Right atrium auricular region (tissue), 2 donors: ENCODE measurements around the gene S100A6. TPM values are rescaled to one million over a fixed set of nuclear protein-coding genes. Genes with fewer than 3 reads are reported as not detected.

Experiments
- DNase-seq: peaks from one replicate; pipeline ENCODE4 v3.0.0-alpha.2; 2019; ENCODE audit warnings: low spot score
- H3K27ac ChIP-seq, 2 donors: fragments of 200-600 bp; sonication (generic); 1 replicate in 1 of 2; 2 replicates in 1 of 2; pipeline ENCODE4 v1.5.1; 2016 to 2019
- H3K27me3 ChIP-seq, 2 donors: fragments of 200-600 bp; sonication (generic); one replicate each; pipeline versions ENCODE4 v1.5.1 to v1.6.0; 2017 to 2019
- H3K36me3 ChIP-seq: fragments of 200-600 bp; sonication (generic); one replicate; pipeline ENCODE4 v1.5.1; 2016
- H3K4me1 ChIP-seq, 2 donors: fragments of 200-600 bp; sonication (generic); one replicate each; pipeline versions ENCODE4 v1.5.1 to v1.6.0; 2017 to 2019
- H3K4me3 ChIP-seq, 2 donors: fragments of 200-600 bp; sonication (generic); 1 replicate in 1 of 2; 2 replicates in 1 of 2; pipeline ENCODE4 v1.5.1; 2017 to 2019; ENCODE audit warnings: mild to moderate bottlenecking in 1 of 2, moderate library complexity in 1 of 2
- H3K9me3 ChIP-seq, 2 donors: fragments of 200-600 bp; sonication (generic); one replicate each; pipeline ENCODE4 v1.5.1; 2019
- CTCF ChIP-seq, 2 donors: fragments of 200-600 bp; sonication (generic); IDR thresholded peaks; one replicate each; pipeline ENCODE4 v1.5.1; 2019; ENCODE audit warnings: antibody characterized with exemption in 2 of 2
- total RNA-seq, 2 donors: library from RNA; depleted of rRNA; stranded (reverse); fragments of >200 nt; gene quantifications; one replicate each; pipeline ENCODE4 v1.1.0, GENCODE V29; 2016

The S100A6 gene
- total RNA-seq, 2 donors from 2014 or later = 156 to 324 TPM

GRCh38 chr1:153493343-153493960 lies 42.3 kb downstream of the S100A6 start:
- DNase-seq = no peak
- TF ChIP-seq CTCF (IDR thresholded peaks at IDR 0.05) = no peak
- Histone ChIP-seq H3K36me3 (no peaks in the 10 kb centered on the region), H3K9me3 (no peaks in the 10 kb centered on the region), H3K27ac (peak overlapping the region; percentile 53 to 79), H3K4me3 (no peak overlapping the region), H3K27me3 (no peaks in the 10 kb centered on the region), H3K4me1 (peaks cover 0 to 27% of the 10 kb centered on the region in 2 donors)

GRCh38 chr1:153490272-153491051 lies 45.3 kb downstream of the S100A6 start:
- Histone ChIP-seq H3K27ac (peak overlapping the region; percentile 66 to 79), H3K27me3 (no peaks in the 10 kb centered on the region), H3K9me3 (no peaks in the 10 kb centered on the region), H3K36me3 (no peaks in the 10 kb centered on the region), H3K4me3 (no peak overlapping the region), H3K4me1 (peaks cover 0 to 29% of the 10 kb centered on the region in 2 donors)
- peak; percentile 95 for DNase-seq
- TF ChIP-seq CTCF (IDR thresholded peaks at IDR 0.05) = no peak

- no peaks in the 10 kb centered on the region for H3K9me3 ChIP-seq
- H3K27me3 ChIP-seq = no peaks in the 10 kb centered on the region
- TF ChIP-seq CTCF (IDR thresholded peaks at IDR 0.05) = no peak
- H3K4me1 ChIP-seq = peaks cover 0 to 23% of the 10 kb centered on the region in 2 donors
- H3K4me3 ChIP-seq = no peak overlapping the region
- no peak for DNase-seq
- peak overlapping the region; percentile 47 to 66 for H3K27ac ChIP-seq
- H3K36me3 ChIP-seq = no peaks in the 10 kb centered on the region
These were observed 47.1 kb downstream of the S100A6 start for GRCh38 chr1:153488731-153489130.

GRCh38 chr1:153487707-153488106 lies 48.1 kb downstream of the S100A6 start:
- Histone ChIP-seq H3K4me3 (no peak overlapping the region), H3K36me3 (no peaks in the 10 kb centered on the region), H3K9me3 (no peaks in the 10 kb centered on the region), H3K4me1 (peaks cover 0 to 19% of the 10 kb centered on the region in 2 donors), H3K27ac (no peak overlapping the region), H3K27me3 (no peaks in the 10 kb centered on the region)
- no peak for TF ChIP-seq CTCF (IDR thresholded peaks at IDR 0.05)
- DNase-seq = no peak

GRCh38 chr1:153485863-153486262 lies 49.9 kb downstream of the S100A6 start:
- DNase-seq = no peak
- Histone ChIP-seq H3K4me1 (peaks cover 0 to 15% of the 10 kb centered on the region in 2 donors), H3K27me3 (no peaks in the 10 kb centered on the region), H3K36me3 (no peaks in the 10 kb centered on the region), H3K27ac (no peak overlapping the region), H3K9me3 (no peaks in the 10 kb centered on the region), H3K4me3 (no peak overlapping the region)
- no peak for TF ChIP-seq CTCF (IDR thresholded peaks at IDR 0.05)

Other genes starting within 250 kb of the S100A6 start
- not detected for gene PGLYRP3, start 223.0 kb downstream of the S100A6 start, total RNA-seq
- not detected for gene PGLYRP4, start 187.2 kb downstream of the S100A6 start, total RNA-seq
- gene S100A9, start 178.1 kb downstream of the S100A6 start, total RNA-seq = 100 to 1,000 TPM in 1 of 2 donors, 10 to 100 TPM in 1; 65.7 to 199 TPM
- 1 to 10 TPM; 5.5 to 5.7 TPM for gene S100A12, start 160.4 kb downstream of the S100A6 start, total RNA-seq
- 10 to 100 TPM; 19.1 to 37.1 TPM for gene S100A8, start 144.9 kb downstream of the S100A6 start, total RNA-seq
- not detected for gene S100A7A, start 119.5 kb downstream of the S100A6 start, total RNA-seq
- not detected for gene S100A7, start 75.3 kb downstream of the S100A6 start, total RNA-seq
- gene S100A5, start 4.9 kb upstream of the S100A6 start, total RNA-seq = not detected
- gene S100A4, start 9.8 kb upstream of the S100A6 start, total RNA-seq = 100 to 1,000 TPM; 144 to 156 TPM
- 1 to 10 TPM; 1.8 to 3.4 TPM for gene S100A3, start 13.3 kb upstream of the S100A6 start, total RNA-seq
- not detected for gene S100A2, start 29.9 kb upstream of the S100A6 start, total RNA-seq
- gene S100A16, start 77.1 kb upstream of the S100A6 start, total RNA-seq = 10 to 100 TPM; 62.7 to 85.1 TPM
- 1 to 10 TPM in 1 of 2 donors, under 1 TPM in 1; 0.55 to 2.4 TPM for gene S100A14, start 80.3 kb upstream of the S100A6 start, total RNA-seq
- 100 to 1,000 TPM; 114 to 314 TPM for gene S100A13, start 91.5 kb upstream of the S100A6 start, total RNA-seq
- 1,000 to 10,000 TPM in 1 of 2 donors, 100 to 1,000 TPM in 1; 965 to 2,413 TPM for gene S100A1, start 92.4 kb upstream of the S100A6 start, total RNA-seq
- gene CHTOP, start 98.1 kb upstream of the S100A6 start, total RNA-seq = 10 to 100 TPM; 38.2 to 50.1 TPM
- gene SNAPIN, start 122.7 kb upstream of the S100A6 start, total RNA-seq = 10 to 100 TPM; 60.8 to 84.0 TPM
- gene ILF2, start 135.0 kb upstream of the S100A6 start, total RNA-seq = 10 to 100 TPM; 69.2 to 80.9 TPM
- 10 to 100 TPM; 19.3 to 42.9 TPM for gene NPR1, start 142.7 kb upstream of the S100A6 start, total RNA-seq
- 10 to 100 TPM; 21.8 to 26.7 TPM for gene INTS3, start 192.1 kb upstream of the S100A6 start, total RNA-seq
- 10 to 100 TPM in 1 of 2 donors, 1 to 10 TPM in 1; 9.9 to 20.1 TPM for gene SLC27A3, start 239.4 kb upstream of the S100A6 start, total RNA-seq